IMR-90 (cell line): ENCODE results near the gene JAKMIP1. TPM values are rescaled to one million over a fixed set of nuclear protein-coding genes. Genes with fewer than 3 reads are reported as not detected.

Source experiments
- ATAC-seq: fragments of 200-7000 bp; cut with Tn5 transposase; 2 replicates; pipeline ENCODE4 v1.9.1; 2020; ENCODE audit warnings: low read depth, mild to moderate bottlenecking, moderate library complexity
- BruUV-seq: library from RNA; stranded (reverse); fragments of 400-500 nt; replicated peaks from 2 replicates; lab custom pipeline; 2021; lab: Mats Ljungman, UMichigan
- CTCF ChIA-PET: fragments of 300-600 bp; formaldehyde crosslinking; extraction: SDS; loops from one replicate; lab custom pipeline; 2021; ENCODE audit warnings: antibody characterized with exemption; lab: Yijun Ruan, JAX
- POLR2A ChIA-PET: fragments of 300-600 bp; sonication (Branson Sonifier 250); formaldehyde crosslinking; loops from one replicate; lab custom pipeline; 2022; ENCODE audit warnings: antibody characterized with exemption; ENCODE audit not compliant: unreplicated experiment; lab: Charles Lee
- DNase-seq: peaks from one replicate; pipeline ENCODE4 v3.0.0; 2013
- H2AFZ ChIP-seq: replicated peaks from 2 replicates; pipeline ENCODE3; 2013; ENCODE audit warnings: low read length, mild to moderate bottlenecking; ENCODE audit not compliant: poor library complexity
- H2AK5ac ChIP-seq: 2 replicates; pipeline ENCODE4 v1.6.1; 2013; ENCODE audit warnings: low read depth, low read length, inconsistent platforms
- H2AK9ac ChIP-seq: replicated peaks from 2 replicates; pipeline ENCODE3; 2013; ENCODE audit warnings: mild to moderate bottlenecking, low read depth, low read length, moderate library complexity; ENCODE audit not compliant: poor library complexity
- H2BK120ac ChIP-seq: 2 replicates; pipeline ENCODE4 v1.6.1; 2013; ENCODE audit warnings: low read depth, low read length, inconsistent platforms
- H2BK15ac ChIP-seq: 3 replicates; pipeline ENCODE4 v1.6.1; 2013; ENCODE audit warnings: low read depth, low read length, inconsistent platforms
- H2BK20ac ChIP-seq: 2 replicates; pipeline ENCODE4 v1.6.1; 2013; ENCODE audit warnings: low read depth, mild to moderate bottlenecking, inconsistent platforms, low read length, moderate library complexity
- H2BK5ac ChIP-seq: 2 replicates; pipeline ENCODE4 v1.6.1; 2013; ENCODE audit warnings: mild to moderate bottlenecking, low read depth, low read length, inconsistent platforms; ENCODE audit not compliant: poor library complexity, severe bottlenecking
- H3K14ac ChIP-seq: replicated peaks from 2 replicates; pipeline ENCODE4 v1.6.1; 2013; ENCODE audit warnings: low read depth, low read length, inconsistent platforms
- H3K18ac ChIP-seq: 2 replicates; pipeline ENCODE4 v1.6.1; 2013; ENCODE audit warnings: low read depth, low read length, control low read depth
- H3K23ac ChIP-seq: 2 replicates; pipeline ENCODE4 v1.6.1; 2013; ENCODE audit warnings: low read depth, low read length, inconsistent platforms
- H3K27ac ChIP-seq: 2 replicates; pipeline ENCODE4 v1.5.1; 2013; ENCODE audit warnings: mild to moderate bottlenecking, control low read depth, low read length; ENCODE audit not compliant: insufficient read depth
- H3K27me3 ChIP-seq: 2 replicates; pipeline ENCODE4 v1.6.1; 2013; ENCODE audit warnings: low read length; ENCODE audit not compliant: control insufficient read depth, insufficient read depth
- H3K36me3 ChIP-seq: 2 replicates; pipeline ENCODE4 v1.6.1; 2013; ENCODE audit warnings: low read length, mixed read lengths; ENCODE audit not compliant: control insufficient read depth, insufficient read depth
- H3K4ac ChIP-seq: 2 replicates; pipeline ENCODE4 v1.6.1; 2013; ENCODE audit warnings: low read depth, low read length, inconsistent platforms
- H3K4me1 ChIP-seq: 2 replicates; pipeline ENCODE4 v1.6.1; 2013; ENCODE audit warnings: low read length, mixed read lengths; ENCODE audit not compliant: control insufficient read depth, insufficient read depth
- H3K4me2 ChIP-seq: 2 replicates; pipeline ENCODE4 v1.6.1; 2013; ENCODE audit warnings: low read depth, mild to moderate bottlenecking, control low read depth, low read length, moderate library complexity
- H3K4me3 ChIP-seq: 2 replicates; pipeline ENCODE4 v1.5.1; 2013; ENCODE audit warnings: low read depth, mild to moderate bottlenecking, control low read depth, low read length, moderate library complexity; ENCODE audit not compliant: insufficient read depth
- H3K56ac ChIP-seq: 2 replicates; pipeline ENCODE4 v1.6.1; 2013; ENCODE audit warnings: low read length, inconsistent platforms; ENCODE audit not compliant: insufficient read depth; ENCODE audit errors: extremely low read depth
- H3K79me1 ChIP-seq, 2 experiments: 2 replicates each; pipeline ENCODE4 v1.6.1; 2013; ENCODE audit warnings: low read length in 2 of 2, inconsistent platforms in 1 of 2, low read depth in 1 of 2
- H3K9ac ChIP-seq: 2 replicates; pipeline ENCODE4 v1.6.1; 2013; ENCODE audit warnings: low read depth, low read length, control low read depth
- H3K9me1 ChIP-seq: 2 replicates; pipeline ENCODE4 v1.6.1; 2013; ENCODE audit warnings: low read length, inconsistent platforms; ENCODE audit not compliant: insufficient read depth
- H3K9me3 ChIP-seq: 2 replicates; pipeline ENCODE4 v1.6.1; 2013; ENCODE audit warnings: low read length; ENCODE audit not compliant: control insufficient read depth, insufficient read depth
- H4K20me1 ChIP-seq: 2 replicates; pipeline ENCODE4 v1.6.1; 2013; ENCODE audit warnings: low read length, inconsistent platforms; ENCODE audit not compliant: insufficient read depth
- H4K5ac ChIP-seq: 2 replicates; pipeline ENCODE4 v1.6.1; 2013; ENCODE audit warnings: mild to moderate bottlenecking, low read depth, low read length, control low read depth
- H4K8ac ChIP-seq, 2 experiments: 2 replicates each; pipeline ENCODE4 v1.6.1; 2013; ENCODE audit warnings: low read depth in 2 of 2, low read length in 2 of 2, control low read depth in 1 of 2, inconsistent platforms in 1 of 2
- H4K91ac ChIP-seq: 2 replicates; pipeline ENCODE4 v1.6.1; 2013; ENCODE audit warnings: low read depth, low read length, inconsistent platforms; ENCODE audit not compliant: insufficient read depth
- BHLHE40 ChIP-seq: fragments of 150-350 bp; IDR thresholded peaks from 2 replicates; pipeline ENCODE4 v1.6.1; 2016; ENCODE audit warnings: mild to moderate bottlenecking, low read depth, low read length
- CEBPB ChIP-seq: IDR thresholded peaks from 2 replicates; pipeline ENCODE4 v1.6.1; 2012; ENCODE audit warnings: low read depth, low read length, improper control_type of control experiment
- CHD1 ChIP-seq: IDR thresholded peaks from 2 replicates; pipeline ENCODE4 v1.6.1; 2012; ENCODE audit warnings: low read depth, low read length, improper control_type of control experiment
- CTCF ChIP-seq: conservative IDR thresholded peaks from 2 replicates; pipeline ENCODE4 v1.5.1; 2012; ENCODE audit warnings: mild to moderate bottlenecking, low read depth, low read length, improper control_type of control experiment
- ELK1 ChIP-seq: fragments of 150-350 bp; IDR thresholded peaks from 2 replicates; pipeline ENCODE4 v1.6.1; 2016; ENCODE audit warnings: low read depth, mild to moderate bottlenecking, low read length, moderate library complexity, borderline replicate concordance
- FOS ChIP-seq: fragments of 150-350 bp; IDR thresholded peaks from 2 replicates; pipeline ENCODE4 v1.6.1; 2016; ENCODE audit warnings: low read depth, low read length
- MAFK ChIP-seq: IDR thresholded peaks from 2 replicates; pipeline ENCODE4 v1.6.1; 2012; ENCODE audit warnings: low read depth, low read length, improper control_type of control experiment
- MAZ ChIP-seq: IDR thresholded peaks from 2 replicates; pipeline ENCODE4 v1.6.1; 2012; ENCODE audit warnings: low read depth, mild to moderate bottlenecking, low read length, improper control_type of control experiment, moderate library complexity, borderline replicate concordance
- MXI1 ChIP-seq: IDR thresholded peaks from 2 replicates; pipeline ENCODE4 v1.6.1; 2012; ENCODE audit warnings: low read depth, mild to moderate bottlenecking, low read length, moderate library complexity, borderline replicate concordance
- NFE2L2 ChIP-seq: fragments of 150-350 bp; IDR thresholded peaks from 2 replicates; pipeline ENCODE4 v1.6.1; 2016; ENCODE audit warnings: low read depth, mild to moderate bottlenecking, low read length
- POLR2A ChIP-seq: IDR thresholded peaks from 2 replicates; pipeline ENCODE4 v1.6.1; 2012; ENCODE audit warnings: mild to moderate bottlenecking, low read depth, low read length
- RFX5 ChIP-seq: IDR thresholded peaks from 2 replicates; pipeline ENCODE4 v1.8.0; 2012; ENCODE audit warnings: low read depth, mild to moderate bottlenecking, low read length, moderate library complexity
- SMC3 ChIP-seq: fragments of 150-350 bp; IDR thresholded peaks from 2 replicates; pipeline ENCODE4 v1.6.1; 2016; ENCODE audit warnings: low read depth, mild to moderate bottlenecking, antibody characterized with exemption, low read length, moderate library complexity
- USF2 ChIP-seq: fragments of 150-350 bp; IDR thresholded peaks from 2 replicates; pipeline ENCODE4 v1.6.1; 2017; ENCODE audit warnings: mild to moderate bottlenecking, antibody characterized with exemption, low read length, low read depth
- WGBS, 2 experiments: methylation state at CpG; one replicate each; pipeline versions ENCODE4 v1.1.5 to v1.1.7; 2013; ENCODE audit warnings: missing lambda C conversion rate in 2 of 2; ENCODE audit not compliant: insufficient read length in 1 of 2; ENCODE audit errors: extremely low coverage in 2 of 2; 5-methylcytosine and 5-hydroxymethylcytosine counted together
- dilution Hi-C: fragments of 300-500 bp; cut with HindIII; formaldehyde crosslinking; loops from one replicate; pipeline ENCODE4 v1.14.3; 2018; ENCODE audit warnings: low sequenced_read_pairs; ENCODE audit not compliant: unreplicated experiment
- in situ Hi-C: fragments of 300-500 bp; cut with MboI; formaldehyde crosslinking; loops from 3 replicates; pipeline ENCODE4 v1.14.3; 2019; ENCODE audit warnings: low sequenced_read_pairs, inconsistent platforms, mixed read lengths
- intact Hi-C: fragments of 100-400 bp; cut with micrococcal nuclease; formaldehyde crosslinking; loops from 2 replicates; pipeline ENCODE4 v1.10.0; 2022
- polyA plus RNA-seq, 3 experiments: library from polyadenylated mRNA; depleted of rRNA; stranded (reverse); fragments of >200 nt; gene quantifications; 2 replicates each; pipeline ENCODE4 v1.2.3, GENCODE V29; 2012; ENCODE audit warnings: low replicate concordance in 1 of 3
- total RNA-seq: library from RNA; depleted of rRNA; stranded (reverse); fragments of >200 nt; gene quantifications from 2 replicates; pipeline ENCODE4 v1.2.3, GENCODE V29; 2012

Gene JAKMIP1
- total and polyA plus RNA-seq, 2 of the 4 experiments (the other 2 are of a cell fraction), result not detected

DNA sequence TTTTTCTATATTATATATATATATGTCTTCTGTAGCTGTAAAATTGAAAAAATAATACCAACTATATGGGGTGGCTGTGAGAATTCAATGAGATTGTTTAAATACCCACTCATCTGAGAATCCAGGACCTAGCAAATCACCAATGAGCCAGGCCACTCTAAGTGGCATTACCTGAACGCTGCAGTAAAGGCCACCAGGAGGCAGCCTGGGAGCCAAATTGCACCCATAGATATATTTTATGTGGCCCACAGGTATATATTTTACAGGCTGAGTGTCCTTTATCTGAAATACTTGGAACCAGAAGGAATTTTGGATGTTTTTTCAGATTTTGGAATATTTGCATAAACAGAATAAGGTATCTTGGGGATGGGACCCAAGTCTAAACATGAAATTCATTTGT lies 124.0 kb downstream of the JAKMIP1 start:
- no peaks in the 10 kb centered on the region for H3K79me1 ChIP-seq
- POLR2A ChIA-PET, result no interaction called here

More for the DNA sequence above, 124.0 kb downstream of the JAKMIP1 start:
- no peaks in the 10 kb centered on the region for H3K36me3 ChIP-seq
- no peak overlapping the region for H3K4me2 ChIP-seq
- intact Hi-C loops (no loop called here), dilution Hi-C loops (no loop called here), in situ Hi-C loops (no loop called here)
- H3K14ac ChIP-seq, result no peak overlapping the region
- H3K27me3 ChIP-seq, result no peaks in the 10 kb centered on the region
- BruUV-seq, result no TSS peak
- no peak for TF ChIP-seq CEBPB
- TF ChIP-seq ELK1, result no peak
- no peak for TF ChIP-seq FOS
- no peak for TF ChIP-seq SMC3
- no peak for TF ChIP-seq CHD1
- no peak for TF ChIP-seq MAZ
- no peak for TF ChIP-seq USF2
- no peak for TF ChIP-seq MXI1
- no peak for TF ChIP-seq POLR2A
- TF ChIP-seq BHLHE40, result no peak
- no peak for TF ChIP-seq MAFK
- no peak for TF ChIP-seq CTCF
- no peak for TF ChIP-seq NFE2L2
- TF ChIP-seq RFX5, result no peak
- no peak overlapping the region for H3K4ac ChIP-seq
- no peak overlapping the region for H2AFZ ChIP-seq
- ATAC-seq (no peak), DNase-seq (no peak)
- no peak overlapping the region for H2BK5ac ChIP-seq
- no peak overlapping the region for H2BK20ac ChIP-seq
- no peak overlapping the region for H3K23ac ChIP-seq
- H3K27ac ChIP-seq, result no peak overlapping the region
- no peaks in the 10 kb centered on the region; the same call in 1 of the 2 replicates for H3K9me3 ChIP-seq
- H2AK5ac ChIP-seq, result no peak overlapping the region
- no peaks in the 10 kb centered on the region for H4K20me1 ChIP-seq
- H4K5ac ChIP-seq, result no peak overlapping the region
- no peak overlapping the region for H4K8ac ChIP-seq
- H3K4me3 ChIP-seq, result no peak overlapping the region
- WGBS, 2 experiments, result no CpG with 5 or more reads among the region's 1 CpG
- no peak overlapping the region for H2AK9ac ChIP-seq
- H3K9me1 ChIP-seq, result no peaks in the 10 kb centered on the region
- CTCF ChIA-PET, result interaction anchor here (1.0 kb wide), 1 partner anchor 11 kb away, joined by 3 read pairs; no protein-coding TSS in a partner anchor
- no peak overlapping the region for H3K56ac ChIP-seq
- H3K4me1 ChIP-seq, result no peaks in the 10 kb centered on the region
- H2BK15ac ChIP-seq, result no peak overlapping the region
- no peak overlapping the region for H4K91ac ChIP-seq
- H2BK120ac ChIP-seq, result no peak overlapping the region
- H3K9ac ChIP-seq, result no peak overlapping the region
- no peak overlapping the region for H3K18ac ChIP-seq
